Limb (tissue), 2 donors: Measurements from ENCODE around the gene ZACN.

ENCODE experiments used
- DNase-seq, 2 donors: peaks; one replicate each; pipeline ENCODE4 v3.0.0-alpha.2; 2016; ENCODE audit errors: extremely low spot score in 2 of 2

The ZACN gene

GRCh38 chr17:76131692-76132573 is 53.0 kb downstream of the ZACN start:
- DNase-seq, result no peak
